H9 (cell line): ENCODE measurements around the gene NBL1. TPM values are rescaled to one million over a fixed set of nuclear protein-coding genes. Genes with fewer than 3 reads are reported as not detected.

Source experiments
- DNase-seq: peaks from one replicate; pipeline ENCODE4 v3.0.0-alpha.2; 2017
- H2AFZ ChIP-seq: one replicate; pipeline ENCODE4 v1.6.1; 2013; ENCODE audit warnings: mild to moderate bottlenecking, low read length, control low read depth, moderate library complexity
- H2AK5ac ChIP-seq: 2 replicates; pipeline ENCODE4 v1.6.1; 2013; ENCODE audit warnings: low read length, control low read depth, mixed read lengths; ENCODE audit not compliant: insufficient read length
- H2BK120ac ChIP-seq: one replicate; pipeline ENCODE4 v1.6.1; 2013; ENCODE audit warnings: low read depth, mild to moderate bottlenecking, low read length, control low read depth, inconsistent platforms; ENCODE audit not compliant: poor library complexity, severe bottlenecking
- H2BK12ac ChIP-seq: 2 replicates; pipeline ENCODE4 v1.6.1; 2013; ENCODE audit warnings: low read length, control low read depth, mixed read lengths, low read depth; ENCODE audit not compliant: insufficient read length
- H2BK15ac ChIP-seq: 2 replicates; pipeline ENCODE4 v1.6.1; 2013; ENCODE audit warnings: low read depth, low read length, control low read depth
- H2BK20ac ChIP-seq: one replicate; pipeline ENCODE4 v1.6.1; 2013; ENCODE audit warnings: low read depth, mild to moderate bottlenecking, low read length, control low read depth, inconsistent platforms; ENCODE audit not compliant: poor library complexity, severe bottlenecking
- H2BK5ac ChIP-seq: 2 replicates; pipeline ENCODE4 v1.6.1; 2013; ENCODE audit warnings: low read length, control low read depth, mixed read lengths; ENCODE audit not compliant: insufficient read length
- H3K14ac ChIP-seq: 2 replicates; pipeline ENCODE4 v1.6.1; 2013; ENCODE audit warnings: low read length, control low read depth; ENCODE audit not compliant: insufficient read depth
- H3K18ac ChIP-seq: 2 replicates; pipeline ENCODE4 v1.6.1; 2013; ENCODE audit warnings: low read depth, mild to moderate bottlenecking, mixed read lengths, low read length, control low read depth; ENCODE audit not compliant: insufficient read length
- H3K23ac ChIP-seq: 2 replicates; pipeline ENCODE4 v1.6.1; 2013; ENCODE audit warnings: low read length, control low read depth, mixed read lengths, low read depth; ENCODE audit not compliant: insufficient read length
- H3K23me2 ChIP-seq: 2 replicates; pipeline ENCODE4 v1.6.1; 2013; ENCODE audit warnings: low read depth, mild to moderate bottlenecking, mixed read lengths, low read length, control low read depth; ENCODE audit not compliant: insufficient read length, poor library complexity, severe bottlenecking
- H3K27ac ChIP-seq: 2 replicates; pipeline ENCODE4 v1.5.1; 2013; ENCODE audit warnings: low read length, control low read depth, mixed read lengths, low read depth; ENCODE audit not compliant: insufficient read length
- H3K27me3 ChIP-seq: 2 replicates; pipeline ENCODE4 v1.6.1; 2013; ENCODE audit warnings: low read length, control low read depth, inconsistent platforms; ENCODE audit not compliant: insufficient read depth
- H3K4ac ChIP-seq: 2 replicates; pipeline ENCODE4 v1.6.1; 2013; ENCODE audit warnings: low read depth, mild to moderate bottlenecking, control low read depth, inconsistent platforms, low read length, moderate library complexity
- H3K4me1 ChIP-seq: 2 replicates; pipeline ENCODE4 v1.6.1; 2013; ENCODE audit warnings: low read length, control low read depth, inconsistent platforms; ENCODE audit not compliant: insufficient read depth
- H3K4me2 ChIP-seq: 2 replicates; pipeline ENCODE4 v1.6.1; 2013; ENCODE audit warnings: low read length, control low read depth, mixed read lengths; ENCODE audit not compliant: insufficient read length, insufficient read depth
- H3K56ac ChIP-seq: 2 replicates; pipeline ENCODE4 v1.6.1; 2013; ENCODE audit warnings: low read depth, mild to moderate bottlenecking, mixed read lengths, low read length, control low read depth; ENCODE audit not compliant: insufficient read length
- H3K79me1 ChIP-seq: 2 replicates; pipeline ENCODE4 v1.6.1; 2013; ENCODE audit warnings: low read depth, mild to moderate bottlenecking, moderate library complexity, low read length, control low read depth, inconsistent platforms; ENCODE audit not compliant: insufficient read depth, poor library complexity, severe bottlenecking
- H3K79me2 ChIP-seq: 2 replicates; pipeline ENCODE4 v1.6.1; 2013; ENCODE audit warnings: low read length, control low read depth, inconsistent platforms; ENCODE audit not compliant: insufficient read depth
- H3K9ac ChIP-seq: 2 replicates; pipeline ENCODE4 v1.6.1; 2013; ENCODE audit warnings: low read length, control low read depth, mixed read lengths; ENCODE audit not compliant: insufficient read length; ENCODE audit errors: extremely low read depth
- H3K9me3 ChIP-seq: one replicate; pipeline ENCODE4 v1.6.1; 2013; ENCODE audit warnings: low read depth, low read length, inconsistent platforms; ENCODE audit not compliant: control insufficient read depth
- H3T11ph ChIP-seq: one replicate; pipeline ENCODE4 v1.6.1; 2013; ENCODE audit warnings: mild to moderate bottlenecking, low read length, control low read depth, inconsistent platforms
- H4K20me1 ChIP-seq: one replicate; pipeline ENCODE4 v1.6.1; 2013; ENCODE audit not compliant: control insufficient read depth, insufficient read length, insufficient read depth
- H4K5ac ChIP-seq: 2 replicates; pipeline ENCODE4 v1.6.1; 2013; ENCODE audit warnings: low read depth, mild to moderate bottlenecking, mixed read lengths, low read length, control low read depth; ENCODE audit not compliant: insufficient read length
- H4K8ac ChIP-seq: replicated peaks from 2 replicates; pipeline ENCODE4 v1.6.1; 2013; ENCODE audit warnings: low read length, control low read depth, mixed read lengths, low read depth; ENCODE audit not compliant: insufficient read length
- H4K91ac ChIP-seq: 2 replicates; pipeline ENCODE4 v1.6.1; 2013; ENCODE audit warnings: low read depth, mild to moderate bottlenecking, moderate library complexity, mixed read lengths, low read length, control low read depth; ENCODE audit not compliant: insufficient read length
- H3K27ac Mint-ChIP-seq, 3 experiments: 2 replicates in 2 of 3; 3 replicates in 1 of 3; pipeline ENCODE4 v1.8.0; 2020 to 2021; ENCODE audit warnings: mixed read lengths in 3 of 3, mild to moderate bottlenecking in 1 of 3, moderate library complexity in 1 of 3
- H3K27me3 Mint-ChIP-seq: 2 replicates; pipeline ENCODE4 v1.8.0; 2021; ENCODE audit warnings: low read depth, mild to moderate bottlenecking, moderate library complexity, mixed read lengths
- H3K36me3 Mint-ChIP-seq, 3 experiments: 2 replicates in 2 of 3; 3 replicates in 1 of 3; pipeline ENCODE4 v1.8.0; 2020 to 2021; ENCODE audit warnings: low read depth in 3 of 3, mixed read lengths in 3 of 3; ENCODE audit not compliant: insufficient read depth in 1 of 3
- H3K4me1 Mint-ChIP-seq, 2 experiments: 2 replicates each; pipeline ENCODE4 v1.8.0; 2020; ENCODE audit warnings: mixed read lengths in 2 of 2
- H3K4me3 Mint-ChIP-seq, 2 experiments: 2 replicates in 1 of 2; 3 replicates in 1 of 2; pipeline ENCODE4 v1.8.0; 2020 to 2021; ENCODE audit warnings: mild to moderate bottlenecking in 2 of 2, mixed read lengths in 2 of 2, moderate library complexity in 1 of 2
- H3K9me3 Mint-ChIP-seq, 2 experiments: 2 replicates in 1 of 2; 3 replicates in 1 of 2; pipeline ENCODE4 v1.8.0; 2020; ENCODE audit warnings: mild to moderate bottlenecking in 2 of 2, mixed read lengths in 2 of 2, moderate library complexity in 1 of 2
- CTCF ChIP-seq: fragments of 200-600 bp; sonication (generic); conservative IDR thresholded peaks from 3 replicates; pipeline ENCODE4 v1.8.0; 2021; ENCODE audit warnings: antibody characterized with exemption, mild to moderate bottlenecking
- WGBS: extraction: QIAGEN DNeasy Blood & Tissue Kit; methylation state at CpG from one replicate; pipeline ENCODE4 v1.1.7; 2013; ENCODE audit warnings: missing lambda C conversion rate, low lambda C conversion rate, mixed read lengths; ENCODE audit not compliant: insufficient read length; ENCODE audit errors: extremely low coverage; 5-methylcytosine and 5-hydroxymethylcytosine counted together
- total RNA-seq: library from RNA; stranded (reverse); gene quantifications from 2 replicates; pipeline ENCODE4 v1.2.1, GENCODE V29; 2021

NBL1 gene
- total RNA-seq, 1 experiment from 2014 or later: 6.4 TPM

DNA sequence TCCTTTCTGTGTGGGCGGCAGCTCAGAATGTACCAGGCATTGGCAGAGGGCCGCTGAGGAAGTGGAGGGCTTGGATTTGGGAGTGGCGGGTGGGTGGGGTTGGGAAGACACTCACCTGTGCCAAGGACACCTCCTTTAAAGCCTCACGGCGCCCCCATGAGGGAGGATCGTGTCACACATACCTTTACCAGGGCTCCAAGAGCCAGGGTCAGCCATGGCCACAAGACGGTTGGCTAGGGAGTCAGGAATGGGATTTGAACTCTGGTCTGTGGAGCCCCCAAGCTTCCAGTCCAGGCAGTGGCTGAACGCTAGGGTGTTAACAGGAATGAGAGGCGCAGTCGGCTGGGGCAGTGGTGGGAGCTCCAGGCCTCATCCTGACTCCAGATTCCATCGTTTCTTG is 4.6 kb downstream of the NBL1 start:
- Histone ChIP-seq H3K4ac (no peak overlapping the region), H3K56ac (no peak overlapping the region), H3K79me1 (no peaks in the 10 kb centered on the region), H3K27ac (no peak overlapping the region), H3K14ac (no peak overlapping the region), H3K27me3 (peaks cover 4% of the 10 kb centered on the region; the same call in 1 of the 2 replicates), H3K23me2 (peaks cover 17% of the 10 kb centered on the region), H4K5ac (no peak overlapping the region), H3K4me2 (no peak overlapping the region), H3K4me1 (no peaks in the 10 kb centered on the region), H2BK12ac (no peak overlapping the region), H2BK15ac (no peak overlapping the region), H3K23ac (no peak overlapping the region), H4K20me1 (no peaks in the 10 kb centered on the region), H3K9ac (no peak overlapping the region), H3K79me2 (no peaks in the 10 kb centered on the region), H4K91ac (no peak overlapping the region), H3K9me3 (no peaks in the 10 kb centered on the region), H3K18ac (no peak overlapping the region), H2AK5ac (no peak overlapping the region), H2BK20ac (no peak overlapping the region), H2BK5ac (no peak overlapping the region), H4K8ac (no peak overlapping the region), H2AFZ (no peak overlapping the region), H3T11ph (no peak overlapping the region), H2BK120ac (no peak overlapping the region)
- WGBS: no CpG with 5 or more reads among the region's 11 CpGs
- peak; percentile 93 for DNase-seq
- Mint-ChIP-seq H3K27me3 (peaks cover 26% of the 10 kb centered on the region), H3K4me1 (peaks cover 11 to 20% of the 10 kb centered on the region in 2 experiments), H3K27ac (no peak overlapping the region), H3K4me3 (no peak overlapping the region), H3K36me3 (no peaks in the 10 kb centered on the region; a peak in 2 of 7 replicates), H3K9me3 (peaks cover 0 to 3% of the 10 kb centered on the region in 2 experiments; a peak in 1 of 5 replicates)
- peak; percentile 76 for TF ChIP-seq CTCF
